Endothelial cell of umbilical vein (primary cell): ENCODE results near the gene HMGA1.

ENCODE experiments used
- EZH2 ChIP-seq: IDR thresholded peaks from 2 replicates; pipeline ENCODE4 v1.6.1; 2012; ENCODE audit warnings: borderline replicate concordance, low read depth, mild to moderate bottlenecking, moderate library complexity, low read length, inconsistent platforms; ENCODE audit not compliant: severe bottlenecking
- GATA2 ChIP-seq: IDR thresholded peaks from 2 replicates; pipeline ENCODE4 v1.7.0; 2011; ENCODE audit warnings: low read depth, mild to moderate bottlenecking, moderate library complexity, mixed read lengths, low read length; ENCODE audit not compliant: insufficient read length, insufficient read depth
- JUN ChIP-seq: IDR thresholded peaks from 2 replicates; pipeline ENCODE4 v1.6.1; 2011; ENCODE audit warnings: borderline replicate concordance, low read depth; ENCODE audit not compliant: insufficient read length, insufficient read depth
- MYC ChIP-seq: IDR thresholded peaks from one replicate; pipeline ENCODE4 v1.6.1; 2011; ENCODE audit warnings: mild to moderate bottlenecking, low read depth, low read length
- POLR2A ChIP-seq: IDR thresholded peaks from 2 replicates; pipeline ENCODE4 v1.6.1; 2012; ENCODE audit warnings: low read depth, mild to moderate bottlenecking, control low read depth, low read length
- POLR2AphosphoS5 ChIP-seq: IDR thresholded peaks from 2 replicates; pipeline ENCODE4 v1.6.1; 2012; ENCODE audit warnings: low read depth, mild to moderate bottlenecking, control low read depth, low read length, moderate library complexity; ENCODE audit not compliant: insufficient read depth
- TF ChIP-seq, protein P1 (sequence below), 2 donors: IDR thresholded peaks; 1 replicate in 1 of 2; 2 replicates in 1 of 2; pipeline ENCODE4 v1.5.1; 2011; ENCODE audit warnings: low read length in 2 of 2, mild to moderate bottlenecking in 2 of 2, moderate library complexity in 2 of 2, control low read depth in 1 of 2, inconsistent platforms in 1 of 2, low read depth in 1 of 2; ENCODE audit not compliant: insufficient read depth in 1 of 2; ENCODE audit errors: extremely low read depth in 1 of 2
- TF ChIP-seq, protein P2 (sequence below): IDR thresholded peaks from 2 replicates; pipeline ENCODE4 v1.6.1; 2011; ENCODE audit not compliant: insufficient read depth, insufficient read length

DNA sequence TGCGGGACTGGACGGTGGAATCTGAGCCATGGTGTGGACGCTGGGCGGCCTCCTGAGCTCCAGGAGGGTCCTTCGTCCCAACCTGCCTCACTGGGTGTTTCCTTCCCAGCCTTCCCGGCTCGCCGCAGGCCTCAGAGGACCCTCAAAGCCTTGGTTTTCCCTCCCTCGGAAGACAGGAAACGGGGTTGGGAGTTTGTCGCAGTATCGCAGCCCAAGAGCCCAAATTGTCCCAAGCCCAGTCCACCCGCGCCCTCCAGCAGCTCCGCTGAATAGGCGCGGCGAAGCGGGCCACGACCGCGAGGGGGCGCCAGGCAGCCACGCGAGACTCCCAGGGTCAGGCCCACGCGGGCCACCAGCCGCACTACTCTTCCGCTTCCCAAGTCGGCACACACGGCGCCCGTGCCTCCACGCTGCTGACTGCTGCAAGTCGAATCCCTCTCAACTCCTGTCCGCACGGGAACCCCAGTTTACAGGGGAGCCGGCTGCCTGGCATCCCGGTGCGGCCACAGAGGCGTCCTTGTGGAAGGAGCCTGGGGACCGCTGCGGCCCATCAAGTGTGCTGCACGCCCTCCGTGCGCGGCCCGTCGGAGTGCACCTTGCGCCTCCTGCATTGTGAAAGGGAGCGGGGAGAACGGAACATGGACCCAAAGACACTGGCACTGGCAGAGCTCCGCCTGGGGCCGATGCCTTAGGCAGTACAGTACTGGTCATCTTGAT, 40.4 kb upstream of the HMGA1 start:
- TF ChIP-seq, protein P1, sequence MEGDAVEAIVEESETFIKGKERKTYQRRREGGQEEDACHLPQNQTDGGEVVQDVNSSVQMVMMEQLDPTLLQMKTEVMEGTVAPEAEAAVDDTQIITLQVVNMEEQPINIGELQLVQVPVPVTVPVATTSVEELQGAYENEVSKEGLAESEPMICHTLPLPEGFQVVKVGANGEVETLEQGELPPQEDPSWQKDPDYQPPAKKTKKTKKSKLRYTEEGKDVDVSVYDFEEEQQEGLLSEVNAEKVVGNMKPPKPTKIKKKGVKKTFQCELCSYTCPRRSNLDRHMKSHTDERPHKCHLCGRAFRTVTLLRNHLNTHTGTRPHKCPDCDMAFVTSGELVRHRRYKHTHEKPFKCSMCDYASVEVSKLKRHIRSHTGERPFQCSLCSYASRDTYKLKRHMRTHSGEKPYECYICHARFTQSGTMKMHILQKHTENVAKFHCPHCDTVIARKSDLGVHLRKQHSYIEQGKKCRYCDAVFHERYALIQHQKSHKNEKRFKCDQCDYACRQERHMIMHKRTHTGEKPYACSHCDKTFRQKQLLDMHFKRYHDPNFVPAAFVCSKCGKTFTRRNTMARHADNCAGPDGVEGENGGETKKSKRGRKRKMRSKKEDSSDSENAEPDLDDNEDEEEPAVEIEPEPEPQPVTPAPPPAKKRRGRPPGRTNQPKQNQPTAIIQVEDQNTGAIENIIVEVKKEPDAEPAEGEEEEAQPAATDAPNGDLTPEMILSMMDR (IDR thresholded peaks at IDR 0.05; ENCODE audit: extremely low read depth in 1 of 2, insufficient read depth in 1 of 2, low read depth in 1 of 2, low read length in 2 of 2), result peak; percentile 96 to 98
- no peak for TF ChIP-seq POLR2A
- no peak for TF ChIP-seq EZH2
- peak; percentile 49 for TF ChIP-seq POLR2AphosphoS5
- TF ChIP-seq, protein P2, sequence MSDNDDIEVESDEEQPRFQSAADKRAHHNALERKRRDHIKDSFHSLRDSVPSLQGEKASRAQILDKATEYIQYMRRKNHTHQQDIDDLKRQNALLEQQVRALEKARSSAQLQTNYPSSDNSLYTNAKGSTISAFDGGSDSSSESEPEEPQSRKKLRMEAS, result no peak
- TF ChIP-seq MYC, result peak; percentile 38
- no peak for TF ChIP-seq JUN
- TF ChIP-seq GATA2, result no peak
